Measurements from ENCODE around the gene CNTNAP2.

DNA sequence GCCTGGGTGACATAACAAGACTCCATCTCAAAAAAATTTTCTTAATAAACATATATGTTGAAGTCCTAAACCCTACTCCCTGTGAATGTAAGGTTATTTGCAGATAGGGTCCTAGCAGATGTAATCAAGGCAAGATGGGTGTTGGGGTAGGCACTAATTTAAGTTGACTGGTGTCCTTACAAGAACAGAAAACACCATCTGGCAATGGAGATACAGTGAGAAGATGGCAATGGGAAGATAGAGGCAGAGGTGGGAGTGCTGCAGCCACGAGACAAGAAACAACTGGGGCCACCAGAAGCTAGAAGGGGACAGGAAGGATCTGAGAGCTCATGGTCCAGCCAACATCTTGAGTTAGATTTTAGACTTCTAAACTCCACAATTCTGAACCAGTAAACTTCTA is 606.4 kb downstream of the CNTNAP2 start:
- TF ChIP-seq FOXA1 (IDR thresholded peaks at IDR 0.05) (no peak), ARNT (IDR thresholded peaks at IDR 0.05) (no peak), PKNOX1 (IDR thresholded peaks at IDR 0.05) (no peak), FOXK2 (IDR thresholded peaks at IDR 0.05) (no peak), SUZ12 (IDR thresholded peaks at IDR 0.05) (no peak), HDGF (IDR thresholded peaks at IDR 0.05; ENCODE audit: borderline replicate concordance) (no peak), TARDBP (IDR thresholded peaks at IDR 0.05) (no peak), BHLHE40 (IDR thresholded peaks at IDR 0.05; ENCODE audit: borderline replicate concordance) (no peak), FOXM1 (IDR thresholded peaks at IDR 0.05; ENCODE audit: borderline replicate concordance) (no peak)
